A549 (cell line): ENCODE measurements around the gene TTC12. TPM values are rescaled to one million over a fixed set of nuclear protein-coding genes. Genes with fewer than 3 reads are reported as not detected.

Experiments
- ATAC-seq, 2 experiments: fragments of 200-7000 bp in 1 of 2; fragments of >200 bp in 1 of 2; cut with Nextera tagmentation in 1 of 2; cut with Tn5 transposase in 1 of 2; 3 replicates each; pipeline versions ENCODE4 v1.8.0 to v1.9.1; 2018 to 2020; ENCODE audit warnings: mild to moderate bottlenecking in 1 of 2, moderate library complexity in 1 of 2
- CTCF ChIA-PET: fragments of 300-600 bp; sonication (Branson Sonifier 250); formaldehyde crosslinking; extraction: SDS; loops from one replicate; lab custom pipeline; 2021; ENCODE audit warnings: antibody characterized with exemption, inconsistent platforms; lab: Yijun Ruan, JAX
- POLR2A ChIA-PET: fragments of 350-600 bp; formaldehyde crosslinking; extraction: SDS; loops from one replicate; lab custom pipeline; 2021; ENCODE audit warnings: antibody characterized with exemption, inconsistent platforms; lab: Yijun Ruan, JAX
- DNase-seq, 2 experiments: peaks; one replicate each; pipeline versions ENCODE4 v3.0.0 to v3.0.0-alpha.2; 2011 to 2016; ENCODE audit warnings: low read depth in 1 of 2, low spot score in 1 of 2
- FAIRE-seq: peaks from 2 replicates; lab custom pipeline; 2011; peaks lifted over from hg19 to GRCh38; lab: Jason Lieb, UNC
- H3K27ac ChIP-seq, 2 experiments: fragments of >200 bp; sonication (Bioruptor Twin); formaldehyde crosslinking; 3 replicates each; pipeline ENCODE4 v1.5.1; 2016 to 2017
- H3K4me1 ChIP-seq: fragments of >200 bp; sonication (Bioruptor Twin); formaldehyde crosslinking; 3 replicates; pipeline ENCODE4 v1.6.1; 2016
- H3K4me2 ChIP-seq: fragments of >200 bp; sonication (Bioruptor Twin); formaldehyde crosslinking; 3 replicates; pipeline ENCODE4 v1.6.1; 2016
- H3K4me3 ChIP-seq: fragments of >200 bp; sonication (Bioruptor Twin); formaldehyde crosslinking; 3 replicates; pipeline ENCODE4 v1.5.1; 2016
- H3K9me3 ChIP-seq: fragments of >200 bp; sonication (Bioruptor Twin); formaldehyde crosslinking; 3 replicates; pipeline ENCODE4 v1.6.1; 2016
- CBX2 ChIP-seq: fragments of 200-600 bp; sonication (generic); IDR thresholded peaks from 2 replicates; pipeline ENCODE4 v1.6.1; 2016; ENCODE audit warnings: low read depth, mild to moderate bottlenecking, borderline replicate concordance
- EHF ChIP-seq: fragments of 250-450 bp; sonication (Bioruptor Pico); IDR thresholded peaks from 2 replicates; pipeline ENCODE4 v1.5.0; 2020; ENCODE audit warnings: mild to moderate bottlenecking
- EHMT2 ChIP-seq: fragments of 200-600 bp; sonication (generic); IDR thresholded peaks from 2 replicates; pipeline ENCODE4 v1.6.1; 2016; ENCODE audit warnings: antibody characterized with exemption, low read depth, mild to moderate bottlenecking, moderate library complexity
- FOSB ChIP-seq: fragments of 250-450 bp; sonication (Bioruptor Pico); IDR thresholded peaks from 2 replicates; pipeline ENCODE4 v1.5.0; 2020; ENCODE audit warnings: mild to moderate bottlenecking, moderate library complexity
- FOSL2 ChIP-seq, 2 experiments: fragments of 450-650 bp in 1 of 2; fragments of >200 bp in 1 of 2; sonication (Bioruptor Twin) in 1 of 2; formaldehyde crosslinking; IDR thresholded peaks; 2 replicates each; pipeline versions ENCODE4 v1.5.0 to v1.6.1; 2016 to 2020; ENCODE audit warnings: mild to moderate bottlenecking in 1 of 2, moderate library complexity in 1 of 2
- FOXS1 ChIP-seq: fragments of 250-450 bp; sonication (Bioruptor Pico); IDR thresholded peaks from 2 replicates; pipeline ENCODE4 v1.5.0; 2020; ENCODE audit warnings: mild to moderate bottlenecking, moderate library complexity
- HDAC2 ChIP-seq: fragments of 200-600 bp; sonication (generic); IDR thresholded peaks from 2 replicates; pipeline ENCODE4 v1.6.1; 2016
- HOXB13 ChIP-seq: fragments of 250-450 bp; sonication (Bioruptor Pico); IDR thresholded peaks from 2 replicates; pipeline ENCODE4 v1.5.0; 2020; ENCODE audit warnings: low read depth, mild to moderate bottlenecking, moderate library complexity
- KDM1A ChIP-seq: fragments of 200-600 bp; sonication (generic); IDR thresholded peaks from 2 replicates; pipeline ENCODE4 v1.6.1; 2016; ENCODE audit warnings: low read depth, mild to moderate bottlenecking
- KDM5A ChIP-seq: fragments of 200-600 bp; sonication (generic); IDR thresholded peaks from 2 replicates; pipeline ENCODE4 v1.6.1; 2016; ENCODE audit warnings: antibody characterized with exemption, mild to moderate bottlenecking
- MAZ ChIP-seq: fragments of 150-350 bp; IDR thresholded peaks from 2 replicates; pipeline ENCODE4 v1.6.1; 2014; ENCODE audit warnings: antibody characterized with exemption, low read depth, low read length, borderline replicate concordance
- NR3C1 ChIP-seq: fragments of >200 bp; sonication (Bioruptor Twin); formaldehyde crosslinking; IDR thresholded peaks from 3 replicates; pipeline ENCODE4 v1.6.1; 2017
- PHF8 ChIP-seq: fragments of 200-600 bp; sonication (generic); IDR thresholded peaks from 2 replicates; pipeline ENCODE4 v1.6.1; 2016; ENCODE audit warnings: low read depth, mild to moderate bottlenecking, antibody characterized with exemption, moderate library complexity, borderline replicate concordance
- POLR2A ChIP-seq: IDR thresholded peaks from 2 replicates; pipeline ENCODE4 v1.6.1; 2012; ENCODE audit warnings: mild to moderate bottlenecking, low read length
- SMC3 ChIP-seq: fragments of >200 bp; sonication (Bioruptor Twin); formaldehyde crosslinking; IDR thresholded peaks from 3 replicates; pipeline ENCODE4 v1.6.1; 2018; ENCODE audit warnings: inconsistent platforms
- SREBF2 ChIP-seq: fragments of 450-650 bp; IDR thresholded peaks from 2 replicates; pipeline ENCODE4 v1.6.1; 2014; ENCODE audit warnings: mild to moderate bottlenecking, moderate library complexity
- ZSCAN20 ChIP-seq: fragments of 250-450 bp; sonication (Bioruptor Pico); IDR thresholded peaks from 2 replicates; pipeline ENCODE4 v1.8.0; 2022; ENCODE audit warnings: mild to moderate bottlenecking, moderate library complexity
- WGBS: methylation state at CpG from one replicate; pipeline ENCODE4 v1.1.6; 2017; ENCODE audit errors: missing lambda C conversion rate; 5-methylcytosine and 5-hydroxymethylcytosine counted together
- polyA plus RNA-seq, 4 experiments: library from polyadenylated mRNA; depleted of rRNA in 3 of 4; stranded (reverse); fragments of >200 nt; fragmentation: RNase III in 1 of 4; extraction: RNeasy Plus Mini Kit Qiagen cat#74134 plus additional on column Dnase treatment in 1 of 4; gene quantifications; 2 replicates in 3 of 4; 3 replicates in 1 of 4; pipeline ENCODE4 v1.2.3, GENCODE V29; 2011 to 2017
- TF ChIP-seq, protein P1 (sequence below): fragments of 150-350 bp; IDR thresholded peaks from 2 replicates; pipeline ENCODE4 v1.6.1; 2014; ENCODE audit warnings: low read depth, mild to moderate bottlenecking, low read length
- TF ChIP-seq, protein P2 (sequence below): fragments of 250-450 bp; sonication (Bioruptor Pico); IDR thresholded peaks from 2 replicates; pipeline ENCODE4 v1.5.0; 2021; ENCODE audit warnings: mild to moderate bottlenecking, moderate library complexity, borderline replicate concordance
- TF ChIP-seq, protein P3 (sequence below): fragments of >200 bp; sonication (Bioruptor Twin); formaldehyde crosslinking; IDR thresholded peaks from 3 replicates; pipeline ENCODE4 v1.5.1; 2016
- TF ChIP-seq, protein P4 (sequence below): fragments of >200 bp; sonication (Bioruptor Twin); formaldehyde crosslinking; IDR thresholded peaks from 3 replicates; pipeline ENCODE4 v1.6.1; 2016
- TF ChIP-seq, protein P5 (sequence below): fragments of >200 bp; sonication (Bioruptor Twin); formaldehyde crosslinking; IDR thresholded peaks from 2 replicates; pipeline ENCODE4 v1.6.1; 2016
- TF ChIP-seq, protein P6 (sequence below): fragments of 250-450 bp; sonication (Bioruptor Pico); IDR thresholded peaks from 2 replicates; pipeline ENCODE4 v1.5.0; 2020; ENCODE audit warnings: low read depth, mild to moderate bottlenecking, moderate library complexity

The TTC12 gene
- polyA plus RNA-seq, 2 of the 4 experiments (the other 2 are of a cell fraction) = 5.9 to 13.5 TPM

DNA sequence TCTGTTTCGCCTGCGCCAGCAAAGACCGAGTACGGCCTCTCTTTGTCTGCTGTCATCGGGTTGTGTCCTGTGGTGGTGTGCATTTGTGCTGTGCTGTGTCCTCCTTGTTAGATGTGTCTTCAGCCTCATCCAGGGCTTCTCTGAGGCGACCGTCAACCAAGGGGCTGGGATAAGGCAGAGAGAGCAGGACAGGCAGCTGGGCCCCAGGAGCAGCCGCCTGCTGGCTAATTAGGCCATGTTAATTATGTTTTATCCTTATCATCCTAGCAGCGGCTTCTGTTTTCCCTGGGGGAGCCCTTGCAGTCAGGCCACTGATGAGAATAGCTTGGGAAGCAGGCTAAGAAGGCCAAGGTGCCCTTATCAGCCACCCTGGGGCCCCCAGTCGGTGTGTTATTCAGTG is 40.7 kb upstream of the TTC12 start:
- ATAC-seq (no peak), FAIRE-seq (no peak), DNase-seq (no peak)
- no peak for TF ChIP-seq MAZ
- no peak for TF ChIP-seq PHF8
- TF ChIP-seq, protein P1, sequence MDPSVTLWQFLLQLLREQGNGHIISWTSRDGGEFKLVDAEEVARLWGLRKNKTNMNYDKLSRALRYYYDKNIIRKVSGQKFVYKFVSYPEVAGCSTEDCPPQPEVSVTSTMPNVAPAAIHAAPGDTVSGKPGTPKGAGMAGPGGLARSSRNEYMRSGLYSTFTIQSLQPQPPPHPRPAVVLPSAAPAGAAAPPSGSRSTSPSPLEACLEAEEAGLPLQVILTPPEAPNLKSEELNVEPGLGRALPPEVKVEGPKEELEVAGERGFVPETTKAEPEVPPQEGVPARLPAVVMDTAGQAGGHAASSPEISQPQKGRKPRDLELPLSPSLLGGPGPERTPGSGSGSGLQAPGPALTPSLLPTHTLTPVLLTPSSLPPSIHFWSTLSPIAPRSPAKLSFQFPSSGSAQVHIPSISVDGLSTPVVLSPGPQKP = no peak
- TF ChIP-seq EHMT2 = no peak
- TF ChIP-seq KDM5A = no peak
- TF ChIP-seq, protein P2, sequence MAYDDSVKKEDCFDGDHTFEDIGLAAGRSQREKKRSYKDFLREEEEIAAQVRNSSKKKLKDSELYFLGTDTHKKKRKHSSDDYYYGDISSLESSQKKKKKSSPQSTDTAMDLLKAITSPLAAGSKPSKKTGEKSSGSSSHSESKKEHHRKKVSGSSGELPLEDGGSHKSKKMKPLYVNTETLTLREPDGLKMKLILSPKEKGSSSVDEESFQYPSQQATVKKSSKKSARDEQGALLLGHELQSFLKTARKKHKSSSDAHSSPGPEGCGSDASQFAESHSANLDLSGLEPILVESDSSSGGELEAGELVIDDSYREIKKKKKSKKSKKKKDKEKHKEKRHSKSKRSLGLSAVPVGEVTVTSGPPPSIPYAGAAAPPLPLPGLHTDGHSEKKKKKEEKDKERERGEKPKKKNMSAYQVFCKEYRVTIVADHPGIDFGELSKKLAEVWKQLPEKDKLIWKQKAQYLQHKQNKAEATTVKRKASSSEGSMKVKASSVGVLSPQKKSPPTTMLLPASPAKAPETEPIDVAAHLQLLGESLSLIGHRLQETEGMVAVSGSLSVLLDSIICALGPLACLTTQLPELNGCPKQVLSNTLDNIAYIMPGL (CRISPR knock-in tag) = no peak
- TF ChIP-seq HDAC2 = no peak
- TF ChIP-seq SREBF2 = no peak
- TF ChIP-seq, protein P3, sequence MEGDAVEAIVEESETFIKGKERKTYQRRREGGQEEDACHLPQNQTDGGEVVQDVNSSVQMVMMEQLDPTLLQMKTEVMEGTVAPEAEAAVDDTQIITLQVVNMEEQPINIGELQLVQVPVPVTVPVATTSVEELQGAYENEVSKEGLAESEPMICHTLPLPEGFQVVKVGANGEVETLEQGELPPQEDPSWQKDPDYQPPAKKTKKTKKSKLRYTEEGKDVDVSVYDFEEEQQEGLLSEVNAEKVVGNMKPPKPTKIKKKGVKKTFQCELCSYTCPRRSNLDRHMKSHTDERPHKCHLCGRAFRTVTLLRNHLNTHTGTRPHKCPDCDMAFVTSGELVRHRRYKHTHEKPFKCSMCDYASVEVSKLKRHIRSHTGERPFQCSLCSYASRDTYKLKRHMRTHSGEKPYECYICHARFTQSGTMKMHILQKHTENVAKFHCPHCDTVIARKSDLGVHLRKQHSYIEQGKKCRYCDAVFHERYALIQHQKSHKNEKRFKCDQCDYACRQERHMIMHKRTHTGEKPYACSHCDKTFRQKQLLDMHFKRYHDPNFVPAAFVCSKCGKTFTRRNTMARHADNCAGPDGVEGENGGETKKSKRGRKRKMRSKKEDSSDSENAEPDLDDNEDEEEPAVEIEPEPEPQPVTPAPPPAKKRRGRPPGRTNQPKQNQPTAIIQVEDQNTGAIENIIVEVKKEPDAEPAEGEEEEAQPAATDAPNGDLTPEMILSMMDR = no peak
- no peak for TF ChIP-seq ZSCAN20
- TF ChIP-seq HOXB13 (CRISPR knock-in tag) = no peak
- Histone ChIP-seq H3K9me3 (no peaks in the 10 kb centered on the region), H3K4me2 (no peak overlapping the region), H3K27ac (no peak overlapping the region), H3K4me1 (no peaks in the 10 kb centered on the region), H3K4me3 (no peak overlapping the region)
- POLR2A ChIA-PET = no interaction called here
- 95% methylated on average over 5 of the region's 10 CpGs for WGBS
- CTCF ChIA-PET = interaction anchor here (2.7 to 3.3 kb wide), 2 partner anchors 16 kb away, joined by 8 to 10 read pairs; no protein-coding TSS in a partner anchor

DNA sequence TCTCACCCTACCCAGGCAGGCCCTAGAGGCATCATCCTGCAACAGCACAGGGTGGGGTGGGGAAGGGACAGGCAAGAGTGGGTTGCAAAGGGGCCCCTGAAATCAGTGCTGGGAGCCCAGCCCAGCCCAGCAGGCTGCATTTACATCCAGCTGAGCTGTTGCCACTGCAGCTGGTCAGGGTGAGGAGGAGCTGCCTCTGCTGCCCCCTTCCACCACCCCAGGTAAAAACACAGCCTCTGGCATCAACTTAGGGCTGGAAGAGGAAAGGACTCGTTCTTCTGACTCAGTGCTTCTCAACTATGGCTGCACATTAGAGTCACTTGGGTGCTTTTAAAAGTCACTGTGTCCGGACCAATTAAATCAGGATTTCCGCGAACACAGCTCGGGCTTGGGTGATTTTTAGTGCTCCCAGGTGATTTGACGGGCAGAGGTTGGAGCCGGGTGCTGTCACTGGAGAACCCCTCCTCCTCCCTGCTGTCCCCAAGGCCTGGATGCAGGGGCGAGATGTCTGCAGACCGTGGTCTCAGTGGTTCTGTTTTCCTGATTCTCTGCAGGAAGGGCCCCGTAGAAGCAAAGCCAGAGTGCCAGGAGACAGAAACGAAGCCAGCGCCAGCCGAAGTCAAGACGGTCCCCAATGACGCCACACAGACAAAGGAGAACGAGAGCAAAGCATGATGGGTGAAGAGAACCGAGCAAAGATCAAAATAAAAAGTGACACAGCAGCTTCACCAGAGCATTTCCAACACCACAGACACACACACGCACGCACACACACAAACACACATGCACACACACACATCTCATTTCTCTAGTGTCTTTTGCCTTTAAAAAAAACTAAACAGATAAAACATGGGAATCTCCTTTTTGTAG is 39.4 kb upstream of the TTC12 start:
- H3K4me2 ChIP-seq = no peak overlapping the region
- peak in 1 of 2 experiments; percentile 56; a peak in 3 of 6 replicates for ATAC-seq
- POLR2A ChIA-PET = no interaction called here
- no peak overlapping the region for H3K27ac ChIP-seq
- TF ChIP-seq, protein P4, sequence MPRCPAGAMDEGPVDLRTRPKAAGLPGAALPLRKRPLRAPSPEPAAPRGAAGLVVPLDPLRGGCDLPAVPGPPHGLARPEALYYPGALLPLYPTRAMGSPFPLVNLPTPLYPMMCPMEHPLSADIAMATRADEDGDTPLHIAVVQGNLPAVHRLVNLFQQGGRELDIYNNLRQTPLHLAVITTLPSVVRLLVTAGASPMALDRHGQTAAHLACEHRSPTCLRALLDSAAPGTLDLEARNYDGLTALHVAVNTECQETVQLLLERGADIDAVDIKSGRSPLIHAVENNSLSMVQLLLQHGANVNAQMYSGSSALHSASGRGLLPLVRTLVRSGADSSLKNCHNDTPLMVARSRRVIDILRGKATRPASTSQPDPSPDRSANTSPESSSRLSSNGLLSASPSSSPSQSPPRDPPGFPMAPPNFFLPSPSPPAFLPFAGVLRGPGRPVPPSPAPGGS = no peak
- TF ChIP-seq MAZ (no peak), FOSB (CRISPR knock-in tag) (no peak), FOXS1 (CRISPR knock-in tag) (no peak), CBX2 (no peak), EHF (CRISPR knock-in tag) (no peak), POLR2A (no peak), FOSL2 (IDR thresholded peaks at IDR 0.05) (no peak), FOSL2 (CRISPR knock-in tag; IDR thresholded peaks at IDR 0.05) (no peak), NR3C1 (no peak), PHF8 (no peak), SMC3 (no peak), KDM1A (no peak)
- TF ChIP-seq, protein P5, sequence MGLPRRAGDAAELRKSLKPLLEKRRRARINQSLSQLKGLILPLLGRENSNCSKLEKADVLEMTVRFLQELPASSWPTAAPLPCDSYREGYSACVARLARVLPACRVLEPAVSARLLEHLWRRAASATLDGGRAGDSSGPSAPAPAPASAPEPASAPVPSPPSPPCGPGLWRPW = no peak
- TF ChIP-seq, protein P6, sequence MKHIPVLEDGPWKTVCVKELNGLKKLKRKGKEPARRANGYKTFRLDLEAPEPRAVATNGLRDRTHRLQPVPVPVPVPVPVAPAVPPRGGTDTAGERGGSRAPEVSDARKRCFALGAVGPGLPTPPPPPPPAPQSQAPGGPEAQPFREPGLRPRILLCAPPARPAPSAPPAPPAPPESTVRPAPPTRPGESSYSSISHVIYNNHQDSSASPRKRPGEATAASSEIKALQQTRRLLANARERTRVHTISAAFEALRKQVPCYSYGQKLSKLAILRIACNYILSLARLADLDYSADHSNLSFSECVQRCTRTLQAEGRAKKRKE (CRISPR knock-in tag) = no peak
- 77% methylated on average over 15 of the region's 19 CpGs for WGBS
- DNase-seq = peak; percentile 3
- no peaks in the 10 kb centered on the region for H3K4me1 ChIP-seq
- FAIRE-seq = no peak
- CTCF ChIA-PET = interaction anchor here (0.7 to 3.3 kb wide), 2 partner anchors 14 to 31 kb away, joined by 3 to 10 read pairs; no protein-coding TSS in a partner anchor
- no peak overlapping the region for H3K4me3 ChIP-seq
- no peaks in the 10 kb centered on the region for H3K9me3 ChIP-seq
